Measurements from ENCODE around the gene TECPR2.
A peak's percentile ranks its signal among the peaks of the same experiment; 100 is the strongest.

The TECPR2 gene, protein sequence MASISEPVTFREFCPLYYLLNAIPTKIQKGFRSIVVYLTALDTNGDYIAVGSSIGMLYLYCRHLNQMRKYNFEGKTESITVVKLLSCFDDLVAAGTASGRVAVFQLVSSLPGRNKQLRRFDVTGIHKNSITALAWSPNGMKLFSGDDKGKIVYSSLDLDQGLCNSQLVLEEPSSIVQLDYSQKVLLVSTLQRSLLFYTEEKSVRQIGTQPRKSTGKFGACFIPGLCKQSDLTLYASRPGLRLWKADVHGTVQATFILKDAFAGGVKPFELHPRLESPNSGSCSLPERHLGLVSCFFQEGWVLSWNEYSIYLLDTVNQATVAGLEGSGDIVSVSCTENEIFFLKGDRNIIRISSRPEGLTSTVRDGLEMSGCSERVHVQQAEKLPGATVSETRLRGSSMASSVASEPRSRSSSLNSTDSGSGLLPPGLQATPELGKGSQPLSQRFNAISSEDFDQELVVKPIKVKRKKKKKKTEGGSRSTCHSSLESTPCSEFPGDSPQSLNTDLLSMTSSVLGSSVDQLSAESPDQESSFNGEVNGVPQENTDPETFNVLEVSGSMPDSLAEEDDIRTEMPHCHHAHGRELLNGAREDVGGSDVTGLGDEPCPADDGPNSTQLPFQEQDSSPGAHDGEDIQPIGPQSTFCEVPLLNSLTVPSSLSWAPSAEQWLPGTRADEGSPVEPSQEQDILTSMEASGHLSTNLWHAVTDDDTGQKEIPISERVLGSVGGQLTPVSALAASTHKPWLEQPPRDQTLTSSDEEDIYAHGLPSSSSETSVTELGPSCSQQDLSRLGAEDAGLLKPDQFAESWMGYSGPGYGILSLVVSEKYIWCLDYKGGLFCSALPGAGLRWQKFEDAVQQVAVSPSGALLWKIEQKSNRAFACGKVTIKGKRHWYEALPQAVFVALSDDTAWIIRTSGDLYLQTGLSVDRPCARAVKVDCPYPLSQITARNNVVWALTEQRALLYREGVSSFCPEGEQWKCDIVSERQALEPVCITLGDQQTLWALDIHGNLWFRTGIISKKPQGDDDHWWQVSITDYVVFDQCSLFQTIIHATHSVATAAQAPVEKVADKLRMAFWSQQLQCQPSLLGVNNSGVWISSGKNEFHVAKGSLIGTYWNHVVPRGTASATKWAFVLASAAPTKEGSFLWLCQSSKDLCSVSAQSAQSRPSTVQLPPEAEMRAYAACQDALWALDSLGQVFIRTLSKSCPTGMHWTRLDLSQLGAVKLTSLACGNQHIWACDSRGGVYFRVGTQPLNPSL (N-terminal part only)

DNA sequence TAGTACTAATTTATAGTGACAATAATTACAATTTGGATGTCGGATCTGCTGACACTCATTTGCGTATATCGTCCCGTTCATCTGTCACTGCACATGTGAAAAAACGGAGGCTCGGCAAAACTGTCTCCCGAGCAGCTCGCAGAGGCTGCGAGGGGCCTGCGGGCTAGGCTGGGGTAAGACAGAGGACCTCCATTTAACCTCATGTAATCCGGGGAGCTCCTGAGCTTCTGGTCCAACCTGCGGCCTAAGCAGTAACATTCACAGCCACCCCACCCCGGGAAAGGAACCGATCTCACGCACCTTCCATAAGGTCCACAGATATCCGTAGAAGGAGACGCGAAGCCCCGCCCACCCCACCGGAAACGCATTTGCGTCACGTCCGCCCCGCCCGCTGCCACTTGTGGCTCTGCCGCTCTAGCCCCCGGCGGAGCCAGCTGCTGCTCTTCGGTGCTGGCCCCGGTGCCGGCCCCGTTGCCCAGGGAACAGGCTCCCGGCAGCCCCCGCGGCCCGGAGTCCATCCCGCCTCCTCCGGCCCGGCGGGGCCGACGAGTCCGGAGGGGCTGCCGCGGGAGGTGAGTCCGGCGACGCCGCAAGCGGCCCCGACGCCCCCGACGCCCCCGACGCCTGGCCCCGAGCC is at the start of gene TECPR2, which contains the start of gene CINP:
Gene TECPR2 (plus strand): TSS at position 397 of the 637 bp plus-strand sequence. CDS start 13,781 bp downstream, outside the sequence.
Gene CINP (minus strand): TSS at position 346 of the 637 bp plus-strand sequence. CDS start 39 bp downstream, at position 307.
- H3K4me3 ChIP-seq (ENCODE audit: low read depth, low read length): peak within 1 kb of the TSS; percentile 96
- DNase-seq (ENCODE audit: low read depth): peak; percentile 83
- TF ChIP-seq, protein P1, sequence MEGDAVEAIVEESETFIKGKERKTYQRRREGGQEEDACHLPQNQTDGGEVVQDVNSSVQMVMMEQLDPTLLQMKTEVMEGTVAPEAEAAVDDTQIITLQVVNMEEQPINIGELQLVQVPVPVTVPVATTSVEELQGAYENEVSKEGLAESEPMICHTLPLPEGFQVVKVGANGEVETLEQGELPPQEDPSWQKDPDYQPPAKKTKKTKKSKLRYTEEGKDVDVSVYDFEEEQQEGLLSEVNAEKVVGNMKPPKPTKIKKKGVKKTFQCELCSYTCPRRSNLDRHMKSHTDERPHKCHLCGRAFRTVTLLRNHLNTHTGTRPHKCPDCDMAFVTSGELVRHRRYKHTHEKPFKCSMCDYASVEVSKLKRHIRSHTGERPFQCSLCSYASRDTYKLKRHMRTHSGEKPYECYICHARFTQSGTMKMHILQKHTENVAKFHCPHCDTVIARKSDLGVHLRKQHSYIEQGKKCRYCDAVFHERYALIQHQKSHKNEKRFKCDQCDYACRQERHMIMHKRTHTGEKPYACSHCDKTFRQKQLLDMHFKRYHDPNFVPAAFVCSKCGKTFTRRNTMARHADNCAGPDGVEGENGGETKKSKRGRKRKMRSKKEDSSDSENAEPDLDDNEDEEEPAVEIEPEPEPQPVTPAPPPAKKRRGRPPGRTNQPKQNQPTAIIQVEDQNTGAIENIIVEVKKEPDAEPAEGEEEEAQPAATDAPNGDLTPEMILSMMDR (IDR thresholded peaks at IDR 0.05; ENCODE audit: low read depth, low read length, missing control alignments): no peak

DNA sequence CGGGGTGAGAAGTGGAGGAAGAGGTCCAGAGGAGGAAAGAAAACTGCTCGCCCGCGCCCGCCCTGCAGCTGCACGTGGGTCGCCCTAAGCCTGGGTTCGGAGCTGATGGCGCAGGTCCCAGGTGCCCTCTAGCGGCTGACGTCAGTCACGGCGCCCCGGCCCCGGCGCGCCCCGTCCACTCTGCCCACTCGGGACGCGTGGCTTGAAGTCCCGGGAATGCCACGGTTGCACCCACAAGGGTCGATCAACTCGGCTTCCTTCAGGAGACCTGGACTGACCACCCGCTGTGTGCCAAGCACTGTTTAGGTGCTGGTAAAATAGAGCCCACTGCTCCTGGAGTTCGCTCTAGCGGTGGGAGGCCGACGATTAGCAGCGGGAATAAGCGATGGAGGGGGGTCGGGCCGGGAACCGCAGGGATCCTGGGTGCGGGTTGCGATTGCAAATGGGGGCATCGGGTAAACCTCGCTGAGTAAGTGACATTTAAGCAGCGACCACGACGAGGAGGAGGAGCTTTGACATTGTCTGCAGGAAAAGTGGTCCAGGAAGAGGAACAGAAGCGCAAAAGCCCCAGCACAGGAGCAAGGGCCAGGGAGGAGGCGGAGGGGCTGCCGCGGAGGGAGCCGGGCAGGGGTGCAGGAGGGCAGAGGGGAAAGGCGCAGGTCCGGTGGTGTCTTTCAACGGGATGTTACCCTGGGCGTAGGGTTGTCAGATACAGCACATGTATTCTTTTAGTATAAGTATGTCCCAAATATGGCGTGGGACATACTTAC is 48.3 kb upstream of the TECPR2 start:
- peak overlapping the region; percentile 55 for H3K4me3 ChIP-seq (ENCODE audit: low read depth, low read length)
- no peak for DNase-seq (ENCODE audit: low read depth)
- TF ChIP-seq, protein P1 (IDR thresholded peaks at IDR 0.05; ENCODE audit: low read depth, low read length, missing control alignments): peak; percentile 96

DNA sequence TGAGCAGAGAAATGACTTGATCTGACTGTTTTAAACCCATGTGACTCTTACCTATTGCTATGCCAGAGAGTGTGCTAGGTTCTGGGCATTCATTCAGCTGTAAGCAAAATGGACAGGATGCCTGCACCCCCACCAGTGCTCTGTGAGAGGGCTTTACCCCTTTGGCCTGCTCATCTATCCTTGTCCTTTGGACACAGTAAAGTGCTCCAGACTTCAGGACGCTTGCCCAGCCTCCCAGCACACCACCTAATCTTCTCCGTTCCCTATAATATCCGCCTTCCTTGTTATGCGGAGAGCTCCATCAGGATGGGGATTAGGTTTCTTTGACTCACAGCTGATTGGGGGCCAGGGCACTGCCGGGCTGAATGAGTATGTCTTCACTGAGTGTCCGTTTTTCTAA is 47.6 kb upstream of the TECPR2 start:
- DNase-seq (ENCODE audit: low read depth): no peak
- no peak overlapping the region for H3K4me3 ChIP-seq (ENCODE audit: low read depth, low read length)

DNA sequence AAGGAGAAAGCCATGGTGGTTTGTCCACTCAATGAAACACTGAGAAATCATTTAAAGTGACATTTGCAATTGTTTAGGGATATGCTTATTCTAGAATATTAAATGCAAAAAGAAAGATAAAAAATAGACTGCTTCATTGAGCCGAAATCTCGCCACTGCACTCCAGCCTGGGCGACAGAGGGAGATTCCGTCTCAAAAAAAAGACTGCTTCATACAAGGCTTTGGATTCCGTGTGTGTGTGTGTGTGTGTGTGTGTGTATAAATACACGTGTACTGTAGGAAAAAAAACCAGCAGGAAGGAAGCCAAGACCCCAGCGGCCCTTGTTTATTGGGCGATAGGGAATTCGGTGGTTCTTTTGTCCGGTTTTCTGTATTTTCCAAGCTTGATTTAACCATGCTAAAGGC is 46.4 kb upstream of the TECPR2 start:
- DNase-seq (ENCODE audit: low read depth): no peak
- TF ChIP-seq, protein P1 (IDR thresholded peaks at IDR 0.05; ENCODE audit: low read depth, low read length, missing control alignments): no peak
- H3K4me3 ChIP-seq (ENCODE audit: low read depth, low read length): peak overlapping the region; percentile 60

More for the DNA sequence above, 47.6 kb upstream of the TECPR2 start:
- TF ChIP-seq, protein P1 (IDR thresholded peaks at IDR 0.05; ENCODE audit: low read depth, low read length, missing control alignments): no peak

DNA sequence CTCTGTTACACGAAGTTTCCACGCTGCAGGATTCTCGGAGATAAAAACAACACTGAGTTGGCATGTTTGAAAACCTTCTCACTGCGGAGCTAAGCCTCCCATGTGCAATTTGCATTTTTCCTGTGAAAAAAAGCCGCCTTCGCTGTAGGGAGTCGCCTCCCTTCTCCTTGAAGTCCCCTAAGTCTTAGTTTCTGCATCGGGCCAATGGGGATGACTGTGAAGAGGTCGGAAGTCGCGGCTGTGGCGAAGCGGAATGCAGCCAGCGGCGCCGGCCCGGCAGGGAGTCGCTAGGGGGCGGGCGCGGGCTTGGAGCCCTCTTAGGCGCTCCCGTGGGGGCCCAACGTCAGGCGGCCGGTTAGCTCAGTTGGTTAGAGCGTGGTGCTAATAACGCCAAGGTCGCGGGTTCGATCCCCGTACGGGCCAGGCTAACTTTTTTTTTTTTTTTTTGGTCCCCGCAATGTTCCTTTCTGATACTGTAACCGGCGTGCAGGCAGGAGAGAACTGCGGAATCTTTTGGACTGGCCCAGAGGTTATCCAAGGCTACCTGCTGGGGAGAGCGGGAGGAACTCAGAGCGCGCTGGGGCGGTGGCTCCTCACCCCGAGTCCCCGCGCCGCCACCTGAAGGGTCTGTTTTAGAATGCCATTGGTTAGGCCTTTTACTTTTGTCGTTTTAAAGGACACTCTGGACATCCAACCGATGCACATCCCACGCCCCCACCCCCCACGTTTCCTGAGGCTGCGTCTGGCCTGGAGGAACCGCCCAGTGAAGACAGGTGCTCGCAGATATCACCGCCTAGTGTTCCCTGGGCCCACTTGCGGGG is 45.8 kb upstream of the TECPR2 start:
- peak overlapping the region; percentile 60 for H3K4me3 ChIP-seq (ENCODE audit: low read depth, low read length)
- TF ChIP-seq, protein P1 (IDR thresholded peaks at IDR 0.05; ENCODE audit: low read depth, low read length, missing control alignments): peak; percentile 74
- DNase-seq (ENCODE audit: low read depth): peak; percentile 75

Data from GM12864 (cell line).